Right atrium auricular region (tissue), 2 donors: ENCODE data around the gene PORCN. TPM values are rescaled to one million over a fixed set of nuclear protein-coding genes. Genes with fewer than 3 reads are reported as not detected.
A peak's percentile ranks its signal among the peaks of the same experiment; 100 is the strongest.
"Not testable (repeated sequence)": the region's sequence is repeated elsewhere in the genome, so short reads cannot be mapped to it uniquely, and the experiment has no call there.

Source experiments
- DNase-seq: peaks from one replicate; pipeline ENCODE4 v3.0.0-alpha.2; 2019; ENCODE audit warnings: low spot score
- H3K27ac ChIP-seq, 2 donors: fragments of 200-600 bp; sonication (generic); 1 replicate in 1 of 2; 2 replicates in 1 of 2; pipeline ENCODE4 v1.5.1; 2016 to 2019
- H3K27me3 ChIP-seq, 2 donors: fragments of 200-600 bp; sonication (generic); one replicate each; pipeline versions ENCODE4 v1.5.1 to v1.6.0; 2017 to 2019
- H3K36me3 ChIP-seq: fragments of 200-600 bp; sonication (generic); one replicate; pipeline ENCODE4 v1.5.1; 2016
- H3K4me1 ChIP-seq, 2 donors: fragments of 200-600 bp; sonication (generic); one replicate each; pipeline versions ENCODE4 v1.5.1 to v1.6.0; 2017 to 2019
- H3K4me3 ChIP-seq, 2 donors: fragments of 200-600 bp; sonication (generic); 1 replicate in 1 of 2; 2 replicates in 1 of 2; pipeline ENCODE4 v1.5.1; 2017 to 2019; ENCODE audit warnings: mild to moderate bottlenecking in 1 of 2, moderate library complexity in 1 of 2
- H3K9me3 ChIP-seq, 2 donors: fragments of 200-600 bp; sonication (generic); one replicate each; pipeline ENCODE4 v1.5.1; 2019
- total RNA-seq, 2 donors: library from RNA; depleted of rRNA; stranded (reverse); fragments of >200 nt; gene quantifications; one replicate each; pipeline ENCODE4 v1.1.0, GENCODE V29; 2016
- TF ChIP-seq, protein P1 (sequence below), 2 donors: fragments of 200-600 bp; sonication (generic); IDR thresholded peaks; one replicate each; pipeline ENCODE4 v1.5.1; 2019; ENCODE audit warnings: antibody characterized with exemption in 2 of 2

PORCN gene
- total RNA-seq, 2 donors from 2014 or later, result 23.0 to 43.0 TPM

DNA sequence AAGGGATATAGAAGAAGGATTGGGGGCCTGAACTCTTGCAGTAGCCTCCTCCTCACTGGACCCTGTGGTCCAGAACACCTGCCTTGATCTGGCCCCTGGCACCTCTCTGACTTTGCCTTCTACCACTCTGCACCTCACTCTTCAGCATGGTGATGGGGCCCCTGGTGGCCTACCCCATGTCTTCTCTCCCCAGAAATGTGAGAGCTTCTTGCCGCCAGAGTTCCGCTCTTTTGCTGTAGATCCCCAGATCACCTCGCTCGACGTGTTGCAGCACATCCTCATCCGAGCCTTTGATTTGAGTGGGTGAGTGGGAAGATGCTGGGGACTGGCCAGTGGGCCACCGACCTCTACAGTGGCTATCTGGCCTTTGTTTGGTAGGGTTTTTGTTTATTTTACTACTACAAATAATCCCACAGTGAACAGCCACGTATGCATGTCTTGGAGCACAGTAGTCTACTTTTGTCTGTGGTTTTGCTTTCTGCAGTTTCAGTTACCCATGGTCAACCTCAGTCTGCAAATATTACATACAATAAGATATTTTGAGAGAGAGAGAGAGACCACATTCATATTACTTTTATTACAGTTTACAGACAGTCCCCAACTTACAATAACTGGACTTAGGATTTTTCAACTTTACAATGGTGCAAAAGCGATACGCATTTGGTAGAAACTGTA lies 32.5 kb downstream of the PORCN start:
- Histone ChIP-seq H3K4me3 (no peak overlapping the region), H3K4me1 (peaks cover 0 to 6% of the 10 kb centered on the region in 2 donors), H3K36me3 (peaks cover 10% of the 10 kb centered on the region), H3K27ac (no peak overlapping the region), H3K9me3 (no peaks in the 10 kb centered on the region), H3K27me3 (no peaks in the 10 kb centered on the region)
- TF ChIP-seq, protein P1, sequence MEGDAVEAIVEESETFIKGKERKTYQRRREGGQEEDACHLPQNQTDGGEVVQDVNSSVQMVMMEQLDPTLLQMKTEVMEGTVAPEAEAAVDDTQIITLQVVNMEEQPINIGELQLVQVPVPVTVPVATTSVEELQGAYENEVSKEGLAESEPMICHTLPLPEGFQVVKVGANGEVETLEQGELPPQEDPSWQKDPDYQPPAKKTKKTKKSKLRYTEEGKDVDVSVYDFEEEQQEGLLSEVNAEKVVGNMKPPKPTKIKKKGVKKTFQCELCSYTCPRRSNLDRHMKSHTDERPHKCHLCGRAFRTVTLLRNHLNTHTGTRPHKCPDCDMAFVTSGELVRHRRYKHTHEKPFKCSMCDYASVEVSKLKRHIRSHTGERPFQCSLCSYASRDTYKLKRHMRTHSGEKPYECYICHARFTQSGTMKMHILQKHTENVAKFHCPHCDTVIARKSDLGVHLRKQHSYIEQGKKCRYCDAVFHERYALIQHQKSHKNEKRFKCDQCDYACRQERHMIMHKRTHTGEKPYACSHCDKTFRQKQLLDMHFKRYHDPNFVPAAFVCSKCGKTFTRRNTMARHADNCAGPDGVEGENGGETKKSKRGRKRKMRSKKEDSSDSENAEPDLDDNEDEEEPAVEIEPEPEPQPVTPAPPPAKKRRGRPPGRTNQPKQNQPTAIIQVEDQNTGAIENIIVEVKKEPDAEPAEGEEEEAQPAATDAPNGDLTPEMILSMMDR (IDR thresholded peaks at IDR 0.05), result no peak
- DNase-seq, result no peak

DNA sequence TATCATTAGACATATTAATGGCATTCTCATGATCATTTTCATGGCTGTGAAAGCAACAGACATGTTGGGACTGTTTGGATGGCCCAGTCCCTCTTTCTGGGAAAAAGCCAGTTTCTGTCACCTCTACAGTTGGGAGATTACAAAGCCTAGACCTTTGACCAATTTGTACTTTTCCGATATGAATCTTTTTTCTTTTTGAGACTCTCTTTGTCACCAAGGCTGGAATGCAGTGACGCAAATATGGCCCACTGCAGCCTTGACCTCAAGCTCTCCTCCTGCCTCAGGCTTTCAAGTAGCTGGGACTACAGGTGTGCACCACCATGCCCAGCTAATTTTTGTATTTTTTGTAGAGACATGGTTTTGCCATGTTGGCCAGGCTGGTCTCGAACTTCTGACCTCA lies 40.1 kb downstream of the PORCN start:
- Histone ChIP-seq H3K36me3 (peaks cover 18% of the 10 kb centered on the region), H3K27me3 (no peaks in the 10 kb centered on the region), H3K4me1 (no peaks in the 10 kb centered on the region), H3K9me3 (no peaks in the 10 kb centered on the region), H3K27ac (no peak overlapping the region), H3K4me3 (no peak overlapping the region)
- DNase-seq, result no peak
- TF ChIP-seq, protein P1 (IDR thresholded peaks at IDR 0.05), result no peak

DNA sequence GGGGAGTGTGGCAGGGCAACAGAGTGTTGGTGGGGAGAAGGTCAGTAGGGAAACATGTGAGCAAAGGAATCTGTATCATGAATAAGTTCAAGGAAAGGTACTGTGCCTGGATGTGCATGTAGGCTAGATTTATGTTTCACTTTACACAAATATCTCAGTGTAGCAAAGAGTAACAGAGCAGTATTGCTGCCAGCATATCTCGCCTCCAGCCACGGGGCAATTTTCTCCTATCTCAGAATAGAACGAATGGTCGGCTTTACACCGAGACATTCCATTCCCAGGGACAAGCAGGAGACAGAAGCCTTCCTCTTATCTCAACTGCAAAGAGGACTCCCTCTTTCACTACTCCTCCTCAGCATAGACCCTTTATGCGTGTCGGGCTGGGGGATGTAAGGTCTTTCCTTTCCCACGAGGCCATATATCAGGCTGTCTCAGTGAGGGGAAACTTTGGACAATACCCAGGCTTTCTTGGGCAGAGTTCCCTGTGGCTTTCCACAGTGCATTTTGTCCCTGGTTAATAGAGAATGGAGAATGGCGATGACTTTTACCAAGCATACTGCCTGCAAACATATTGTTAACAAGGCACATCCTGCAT lies 47.0 kb downstream of the PORCN start:
- Histone ChIP-seq H3K27ac (peak overlapping the region; percentile 41 to 73), H3K36me3 (peaks cover 26% of the 10 kb centered on the region)

DNA sequence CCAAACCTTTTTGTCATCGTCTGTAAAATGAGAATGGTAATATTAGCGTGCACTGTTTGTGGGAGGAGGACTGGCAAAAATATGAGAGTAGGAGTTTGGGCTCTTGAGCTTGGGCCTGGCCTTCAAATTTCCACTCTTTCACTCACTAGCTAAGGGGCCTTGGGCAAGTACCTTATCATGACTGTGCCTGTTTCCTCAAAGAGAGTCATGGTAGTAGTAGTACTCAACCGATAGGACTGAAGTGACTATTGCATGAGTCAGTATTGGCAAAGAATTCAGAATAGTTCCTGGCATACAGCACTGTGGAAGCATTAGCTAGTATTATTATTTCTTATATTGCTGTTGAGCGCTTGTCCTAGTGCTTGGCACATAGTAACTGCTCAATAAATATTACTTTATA lies 49.5 kb downstream of the PORCN start:
- Histone ChIP-seq H3K27me3 (no peaks in the 10 kb centered on the region), H3K36me3 (peaks cover 29% of the 10 kb centered on the region), H3K4me1 (no peaks in the 10 kb centered on the region), H3K9me3 (no peaks in the 10 kb centered on the region), H3K27ac (peak overlapping the region in 1 of 2 donors; percentile 73), H3K4me3 (no peak overlapping the region)
- TF ChIP-seq, protein P1 (IDR thresholded peaks at IDR 0.05), result no peak
- DNase-seq, result no peak

More for the DNA sequence above, 47.0 kb downstream of the PORCN start:
- DNase-seq, H3K4me3 ChIP-seq, H3K27me3 ChIP-seq, H3K9me3 ChIP-seq, H3K4me1 ChIP-seq: not testable (repeated sequence)

GRCh38 chrX:48559636-48560035 lies 50.8 kb downstream of the PORCN start:
- TF ChIP-seq, protein P1 (IDR thresholded peaks at IDR 0.05), result no peak
- peaks cover 29% of the 10 kb centered on the region for H3K36me3 ChIP-seq

DNA sequence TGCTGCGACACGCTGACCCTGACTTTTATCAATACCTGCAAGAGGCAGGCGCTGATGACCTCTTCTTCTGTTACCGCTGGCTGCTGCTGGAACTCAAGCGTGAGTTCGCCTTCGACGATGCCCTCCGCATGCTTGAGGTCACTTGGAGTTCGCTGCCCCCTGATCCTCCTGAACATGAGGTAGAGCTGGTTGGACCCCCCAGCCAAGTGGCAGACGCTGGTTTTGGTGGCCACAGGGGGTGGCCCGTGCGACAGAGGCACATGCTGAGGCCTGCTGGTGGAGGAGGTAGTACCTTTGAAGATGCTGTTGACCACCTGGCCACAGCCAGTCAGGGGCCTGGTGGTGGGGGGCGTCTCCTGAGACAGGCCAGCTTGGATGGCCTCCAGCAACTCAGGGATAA lies 51.3 kb downstream of the PORCN start:
- H3K4me1 ChIP-seq, result no peaks in the 10 kb centered on the region
- no peaks in the 10 kb centered on the region for H3K27me3 ChIP-seq
- H3K36me3 ChIP-seq, result peaks cover 29% of the 10 kb centered on the region
- TF ChIP-seq, protein P1 (IDR thresholded peaks at IDR 0.05), result no peak
- H3K9me3 ChIP-seq, result no peaks in the 10 kb centered on the region
- no peak for DNase-seq
- no peak overlapping the region for H3K4me3 ChIP-seq
- H3K27ac ChIP-seq, result no peak overlapping the region

More at GRCh38 chrX:48559636-48560035, 50.8 kb downstream of the PORCN start:
- Histone ChIP-seq H3K4me3 (no peak overlapping the region), H3K9me3 (no peaks in the 10 kb centered on the region), H3K27me3 (no peaks in the 10 kb centered on the region), H3K4me1 (no peaks in the 10 kb centered on the region), H3K27ac (no peak overlapping the region)
- DNase-seq, result no peak
